DOHH2 (cell line): Measurements from ENCODE around the gene FBN2.

Experiments used
- H3F3A ChIP-seq: fragments of 200-600 bp; sonication (generic), shearing (Covaris generic); 2 replicates; pipeline ENCODE4 v1.6.0; 2016; ENCODE audit warnings: antibody characterized with exemption, mild to moderate bottlenecking; ENCODE audit not compliant: control insufficient read depth, insufficient read depth
- H3K27ac ChIP-seq: fragments of 200-600 bp; sonication (generic); 2 replicates; pipeline ENCODE4 v1.5.1; 2014; ENCODE audit warnings: low read depth, mild to moderate bottlenecking, low read length, moderate library complexity
- H3K27me3 ChIP-seq: fragments of 200-600 bp; sonication (generic); 2 replicates; pipeline ENCODE4 v1.6.1; 2014; ENCODE audit warnings: mild to moderate bottlenecking, low read length, mixed read lengths; ENCODE audit not compliant: control insufficient read depth
- H3K36me3 ChIP-seq: fragments of 200-600 bp; sonication (generic); 2 replicates; pipeline ENCODE4 v1.6.1; 2014; ENCODE audit warnings: mild to moderate bottlenecking, low read length, moderate library complexity, mixed read lengths; ENCODE audit not compliant: control insufficient read depth
- H3K4me1 ChIP-seq: fragments of 200-600 bp; sonication (generic); 2 replicates; pipeline ENCODE4 v1.6.1; 2014; ENCODE audit warnings: mild to moderate bottlenecking, low read length, mixed read lengths; ENCODE audit not compliant: control insufficient read depth
- H3K4me2 ChIP-seq: fragments of 200-600 bp; sonication (generic); 2 replicates; pipeline ENCODE4 v1.6.0; 2014; ENCODE audit warnings: mild to moderate bottlenecking, low read length, moderate library complexity
- H3K4me3 ChIP-seq: fragments of 200-600 bp; sonication (generic); 2 replicates; pipeline ENCODE4 v1.5.1; 2014; ENCODE audit warnings: mild to moderate bottlenecking, low read length, mixed read lengths
- H3K79me2 ChIP-seq: fragments of 200-600 bp; sonication (generic); 2 replicates; pipeline ENCODE4 v1.6.1; 2014; ENCODE audit warnings: mild to moderate bottlenecking, low read length, mixed read lengths; ENCODE audit not compliant: control insufficient read depth
- H3K9me2 ChIP-seq: fragments of 200-600 bp; sonication (generic); replicated peaks from 2 replicates; pipeline ENCODE4 v1.6.1; 2014; ENCODE audit warnings: mild to moderate bottlenecking, low read length, mixed read lengths; ENCODE audit not compliant: control insufficient read depth
- H3K9me3 ChIP-seq: fragments of 200-600 bp; sonication (generic); 2 replicates; pipeline ENCODE4 v1.6.1; 2014; ENCODE audit warnings: antibody characterized with exemption, low read length, mixed read lengths; ENCODE audit not compliant: control insufficient read depth, insufficient read depth
- H4K20me1 ChIP-seq: fragments of 200-600 bp; sonication (generic); 2 replicates; pipeline ENCODE4 v1.6.0; 2014; ENCODE audit warnings: low read depth, mild to moderate bottlenecking, antibody characterized with exemption, low read length, moderate library complexity; ENCODE audit not compliant: control insufficient read depth, insufficient read depth
- EZH2phosphoT487 ChIP-seq: fragments of 200-600 bp; sonication (generic); IDR thresholded peaks from 2 replicates; pipeline ENCODE4 v1.6.1; 2017; ENCODE audit warnings: borderline replicate concordance, mild to moderate bottlenecking, antibody characterized with exemption, low read length, moderate library complexity, mixed read lengths
- TF ChIP-seq, protein P1 (sequence below): fragments of 200-600 bp; sonication (generic); IDR thresholded peaks from one replicate; pipeline ENCODE4 v1.5.1; 2014; ENCODE audit warnings: antibody characterized with exemption, mild to moderate bottlenecking, low read depth, low read length; ENCODE audit not compliant: poor library complexity, severe bottlenecking

Gene FBN2

DNA sequence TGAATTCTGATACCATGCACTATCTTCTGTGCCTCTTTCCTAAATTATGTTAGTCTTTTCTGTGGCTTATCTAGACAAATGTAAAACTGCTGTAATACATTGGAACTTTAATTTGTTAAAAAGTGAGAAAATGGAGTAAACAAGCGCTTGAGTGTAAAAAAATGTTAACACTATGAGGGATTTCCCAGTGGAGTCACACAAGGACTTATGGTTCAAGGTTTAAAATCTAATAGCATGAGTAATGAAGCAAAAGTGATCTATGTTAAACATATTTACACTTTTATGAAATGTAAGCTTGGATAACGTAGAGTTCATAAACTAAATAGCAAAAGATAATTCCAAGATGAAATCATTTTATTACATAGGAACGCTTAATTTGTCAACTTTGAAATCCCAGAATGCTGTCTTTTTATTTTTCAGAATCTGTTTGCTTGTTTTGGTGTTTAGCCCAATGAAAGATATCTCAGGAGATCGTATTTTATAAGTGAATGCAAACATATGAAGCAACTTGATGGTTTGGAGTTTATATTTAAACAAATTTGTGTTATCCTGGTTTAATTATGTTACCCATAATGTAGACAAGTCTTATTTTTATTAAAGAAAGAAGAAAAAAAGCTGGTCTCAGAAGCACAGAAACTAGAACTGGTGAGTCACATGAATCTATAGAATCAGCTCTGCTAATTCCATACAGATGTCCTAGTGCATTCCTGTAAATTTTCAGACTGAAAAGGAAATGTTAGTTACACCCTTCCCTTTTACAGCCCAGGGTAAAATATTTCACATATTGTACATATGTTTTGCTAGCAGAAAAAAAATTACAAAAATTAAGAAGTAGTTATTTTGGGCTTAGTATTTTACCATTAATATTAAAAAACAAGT is 34.2 kb upstream of the FBN2 start:
- no peak overlapping the region for H3K27ac ChIP-seq
- H3K36me3 ChIP-seq, result no peaks in the 10 kb centered on the region

DNA sequence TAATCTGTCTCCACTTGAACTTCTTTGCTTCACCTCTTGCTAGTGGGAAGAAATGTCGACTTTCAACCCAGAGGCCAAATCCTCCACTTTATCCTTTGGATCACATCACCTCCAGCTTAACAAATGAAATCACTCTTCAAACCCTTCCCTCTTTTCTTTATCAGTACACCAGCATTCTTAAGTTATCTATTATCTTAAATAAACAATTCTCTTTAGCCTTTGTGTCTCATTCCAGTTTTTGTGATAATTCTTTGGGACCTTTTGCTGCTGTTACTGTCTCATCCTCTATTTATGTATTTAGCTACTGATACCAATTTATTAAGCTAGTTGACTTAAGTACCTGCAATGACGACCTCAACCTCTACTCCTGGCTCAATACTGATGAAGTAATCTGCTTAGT is 28.1 kb upstream of the FBN2 start:
- Histone ChIP-seq H3F3A (no peaks in the 10 kb centered on the region), H3K4me3 (no peak overlapping the region), H3K4me1 (no peaks in the 10 kb centered on the region), H3K27me3 (no peaks in the 10 kb centered on the region), H4K20me1 (no peaks in the 10 kb centered on the region), H3K4me2 (no peak overlapping the region), H3K79me2 (no peaks in the 10 kb centered on the region), H3K9me2 (no peaks in the 10 kb centered on the region), H3K36me3 (no peaks in the 10 kb centered on the region), H3K27ac (no peak overlapping the region), H3K9me3 (no peaks in the 10 kb centered on the region)
- TF ChIP-seq EZH2phosphoT487, result no peak
- TF ChIP-seq, protein P1, sequence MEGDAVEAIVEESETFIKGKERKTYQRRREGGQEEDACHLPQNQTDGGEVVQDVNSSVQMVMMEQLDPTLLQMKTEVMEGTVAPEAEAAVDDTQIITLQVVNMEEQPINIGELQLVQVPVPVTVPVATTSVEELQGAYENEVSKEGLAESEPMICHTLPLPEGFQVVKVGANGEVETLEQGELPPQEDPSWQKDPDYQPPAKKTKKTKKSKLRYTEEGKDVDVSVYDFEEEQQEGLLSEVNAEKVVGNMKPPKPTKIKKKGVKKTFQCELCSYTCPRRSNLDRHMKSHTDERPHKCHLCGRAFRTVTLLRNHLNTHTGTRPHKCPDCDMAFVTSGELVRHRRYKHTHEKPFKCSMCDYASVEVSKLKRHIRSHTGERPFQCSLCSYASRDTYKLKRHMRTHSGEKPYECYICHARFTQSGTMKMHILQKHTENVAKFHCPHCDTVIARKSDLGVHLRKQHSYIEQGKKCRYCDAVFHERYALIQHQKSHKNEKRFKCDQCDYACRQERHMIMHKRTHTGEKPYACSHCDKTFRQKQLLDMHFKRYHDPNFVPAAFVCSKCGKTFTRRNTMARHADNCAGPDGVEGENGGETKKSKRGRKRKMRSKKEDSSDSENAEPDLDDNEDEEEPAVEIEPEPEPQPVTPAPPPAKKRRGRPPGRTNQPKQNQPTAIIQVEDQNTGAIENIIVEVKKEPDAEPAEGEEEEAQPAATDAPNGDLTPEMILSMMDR, result no peak

More for the DNA sequence above, 34.2 kb upstream of the FBN2 start:
- no peaks in the 10 kb centered on the region for H3K4me1 ChIP-seq
- no peaks in the 10 kb centered on the region for H4K20me1 ChIP-seq
- no peaks in the 10 kb centered on the region for H3F3A ChIP-seq
- H3K9me3 ChIP-seq, result no peaks in the 10 kb centered on the region
- H3K4me3 ChIP-seq, result no peak overlapping the region
- H3K9me2 ChIP-seq, result no peaks in the 10 kb centered on the region
- no peaks in the 10 kb centered on the region for H3K79me2 ChIP-seq
- H3K4me2 ChIP-seq, result no peak overlapping the region
- TF ChIP-seq, protein P1, result no peak
- TF ChIP-seq EZH2phosphoT487, result no peak
- no peaks in the 10 kb centered on the region for H3K27me3 ChIP-seq

DNA sequence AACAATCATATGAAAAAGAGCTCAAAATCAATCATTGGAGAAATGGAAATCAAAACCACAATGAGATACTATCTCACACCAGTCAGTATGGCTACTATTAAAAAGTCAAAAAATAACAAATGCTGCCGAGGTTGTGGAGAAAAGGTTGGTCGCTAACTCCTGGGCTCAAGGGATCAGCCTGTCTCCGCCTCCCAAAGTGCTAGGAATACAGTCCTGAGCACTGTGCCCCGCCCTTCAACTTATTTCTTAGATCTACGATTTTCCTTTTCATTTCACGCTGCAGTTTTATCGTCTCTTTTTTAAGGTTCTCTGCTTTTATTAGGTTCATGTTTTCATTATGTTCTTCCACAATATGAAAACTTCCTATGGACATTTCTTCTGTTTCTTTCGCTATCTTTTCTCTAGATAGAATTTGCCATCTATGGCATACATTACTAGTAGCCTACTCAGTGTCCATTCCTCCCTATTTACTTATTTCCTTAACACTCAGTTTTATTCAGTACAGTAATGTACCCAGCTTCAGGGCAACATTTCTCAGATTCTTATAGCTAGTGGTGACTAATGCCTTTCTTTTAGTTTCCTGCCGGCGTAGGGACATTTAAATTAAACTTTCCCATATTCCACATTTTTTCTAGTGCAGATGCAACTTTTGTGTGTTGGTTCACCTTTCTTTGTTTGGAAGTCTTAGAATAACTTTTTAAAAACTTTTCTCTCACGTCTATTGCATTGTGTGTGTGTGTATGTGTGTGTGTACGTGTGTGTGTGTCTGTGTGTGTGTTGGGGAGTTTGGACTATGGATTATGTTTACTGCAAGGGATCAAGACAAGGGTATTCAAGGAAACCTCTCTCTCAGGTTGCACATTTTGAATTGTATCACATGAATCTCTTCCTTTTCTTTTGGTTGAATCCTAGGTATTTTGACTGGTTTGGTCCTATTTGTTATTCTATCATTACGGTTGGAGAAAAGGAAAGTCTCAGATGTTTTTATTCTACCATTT is 21.6 kb upstream of the FBN2 start:
- no peaks in the 10 kb centered on the region for H4K20me1 ChIP-seq
- H3K9me3 ChIP-seq, result no peaks in the 10 kb centered on the region
- H3K27ac ChIP-seq, result no peak overlapping the region
- no peaks in the 10 kb centered on the region for H3F3A ChIP-seq
- H3K27me3 ChIP-seq, result no peaks in the 10 kb centered on the region
- no peaks in the 10 kb centered on the region for H3K36me3 ChIP-seq
- no peaks in the 10 kb centered on the region for H3K4me1 ChIP-seq
- no peak overlapping the region for H3K4me2 ChIP-seq
- H3K79me2 ChIP-seq, result no peaks in the 10 kb centered on the region
- TF ChIP-seq, protein P1, result no peak
- TF ChIP-seq EZH2phosphoT487, result no peak
- no peak overlapping the region for H3K4me3 ChIP-seq
- no peaks in the 10 kb centered on the region for H3K9me2 ChIP-seq
